ENCODE data around the gene WDFY1.

The WDFY1 gene

DNA sequence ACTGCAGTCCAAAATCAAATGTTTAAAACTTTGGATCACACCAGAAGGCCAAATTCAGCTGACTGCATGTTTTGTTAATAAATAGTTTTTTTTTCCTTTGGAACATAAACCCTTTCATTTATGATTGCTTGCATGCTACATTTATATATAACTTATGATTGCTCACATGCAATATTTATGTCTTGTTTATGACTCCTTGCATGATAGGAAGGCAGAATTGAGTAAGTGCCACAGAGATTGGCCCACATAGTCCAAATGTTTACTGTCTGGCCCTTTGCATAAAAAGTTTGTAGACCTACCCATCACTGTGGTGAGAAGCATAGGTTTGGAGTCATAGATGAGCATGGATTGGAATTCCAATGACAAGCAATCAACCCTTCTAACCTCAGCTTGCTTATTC lies 30.8 kb downstream of the WDFY1 start:
- H3K79me2 ChIP-seq, result peaks cover 20% of the 10 kb centered on the region
- no peak overlapping the region for H3K9ac ChIP-seq
- peaks cover 6% of the 10 kb centered on the region for H3K4me1 ChIP-seq
- H3K9me3 ChIP-seq (ENCODE audit: control insufficient read depth, low read length), result no peaks in the 10 kb centered on the region
- no peaks in the 10 kb centered on the region for H3K36me3 ChIP-seq (ENCODE audit: control insufficient read depth, insufficient read depth, low read length)
- no peak overlapping the region for H2AFZ ChIP-seq
- H3K27ac ChIP-seq, result no peak overlapping the region
- no peaks in the 10 kb centered on the region for H3K27me3 ChIP-seq (ENCODE audit: control insufficient read depth, insufficient read depth, low read length)
- TF ChIP-seq, protein P1, sequence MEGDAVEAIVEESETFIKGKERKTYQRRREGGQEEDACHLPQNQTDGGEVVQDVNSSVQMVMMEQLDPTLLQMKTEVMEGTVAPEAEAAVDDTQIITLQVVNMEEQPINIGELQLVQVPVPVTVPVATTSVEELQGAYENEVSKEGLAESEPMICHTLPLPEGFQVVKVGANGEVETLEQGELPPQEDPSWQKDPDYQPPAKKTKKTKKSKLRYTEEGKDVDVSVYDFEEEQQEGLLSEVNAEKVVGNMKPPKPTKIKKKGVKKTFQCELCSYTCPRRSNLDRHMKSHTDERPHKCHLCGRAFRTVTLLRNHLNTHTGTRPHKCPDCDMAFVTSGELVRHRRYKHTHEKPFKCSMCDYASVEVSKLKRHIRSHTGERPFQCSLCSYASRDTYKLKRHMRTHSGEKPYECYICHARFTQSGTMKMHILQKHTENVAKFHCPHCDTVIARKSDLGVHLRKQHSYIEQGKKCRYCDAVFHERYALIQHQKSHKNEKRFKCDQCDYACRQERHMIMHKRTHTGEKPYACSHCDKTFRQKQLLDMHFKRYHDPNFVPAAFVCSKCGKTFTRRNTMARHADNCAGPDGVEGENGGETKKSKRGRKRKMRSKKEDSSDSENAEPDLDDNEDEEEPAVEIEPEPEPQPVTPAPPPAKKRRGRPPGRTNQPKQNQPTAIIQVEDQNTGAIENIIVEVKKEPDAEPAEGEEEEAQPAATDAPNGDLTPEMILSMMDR (IDR thresholded peaks at IDR 0.05), result no peak
- no peak overlapping the region for H3K4me2 ChIP-seq (ENCODE audit: low read length)
- H3K4me3 ChIP-seq (ENCODE audit: low read depth, low read length), result no peak overlapping the region

DNA sequence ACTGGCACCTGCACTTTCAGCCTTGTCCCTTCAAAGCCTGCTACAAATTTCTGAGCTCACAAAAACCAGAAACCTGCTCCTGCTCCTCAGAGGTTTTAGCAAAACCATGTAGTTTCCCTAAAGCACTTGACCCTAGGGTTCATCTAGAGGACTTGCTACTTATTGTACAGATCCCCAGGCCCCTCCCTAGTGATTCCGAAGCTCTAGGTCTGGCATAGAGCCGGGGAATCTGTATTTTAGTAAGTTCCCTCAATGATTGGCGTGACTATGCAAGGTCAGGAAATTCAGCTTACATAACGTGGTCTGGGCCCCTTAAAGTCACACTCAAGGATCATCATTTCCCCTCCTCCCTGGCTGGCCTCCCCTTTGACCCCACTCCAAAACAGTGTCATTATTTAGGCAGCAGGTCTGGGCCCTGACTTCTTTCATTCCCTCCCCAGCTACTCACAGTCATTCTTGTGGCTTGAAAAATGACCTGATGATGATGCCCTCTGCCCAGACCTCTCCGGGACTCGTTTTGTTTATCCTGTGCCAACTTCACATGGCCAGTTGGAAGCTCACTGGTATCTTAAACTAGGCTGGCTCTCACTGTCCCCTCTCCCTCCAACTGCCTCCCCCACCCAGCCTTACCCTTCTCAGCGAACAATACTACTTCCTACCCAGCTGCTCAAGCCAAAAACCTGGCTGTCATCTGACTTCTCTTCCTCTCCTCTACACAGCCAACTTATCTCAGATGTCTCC lies 36.0 kb downstream of the WDFY1 start:
- Histone ChIP-seq H3K4me3 (ENCODE audit: low read depth, low read length) (no peak overlapping the region), H3K27me3 (ENCODE audit: control insufficient read depth, insufficient read depth, low read length) (no peaks in the 10 kb centered on the region), H3K36me3 (ENCODE audit: control insufficient read depth, insufficient read depth, low read length) (no peaks in the 10 kb centered on the region), H3K9me3 (ENCODE audit: control insufficient read depth, low read length) (no peaks in the 10 kb centered on the region), H3K4me1 (peaks cover 10% of the 10 kb centered on the region), H3K9ac (no peak overlapping the region), H3K79me2 (peaks cover 8% of the 10 kb centered on the region), H3K4me2 (ENCODE audit: low read length) (no peak overlapping the region), H3K27ac (no peak overlapping the region), H2AFZ (no peak overlapping the region)
- TF ChIP-seq, protein P1 (IDR thresholded peaks at IDR 0.05), result no peak

DNA sequence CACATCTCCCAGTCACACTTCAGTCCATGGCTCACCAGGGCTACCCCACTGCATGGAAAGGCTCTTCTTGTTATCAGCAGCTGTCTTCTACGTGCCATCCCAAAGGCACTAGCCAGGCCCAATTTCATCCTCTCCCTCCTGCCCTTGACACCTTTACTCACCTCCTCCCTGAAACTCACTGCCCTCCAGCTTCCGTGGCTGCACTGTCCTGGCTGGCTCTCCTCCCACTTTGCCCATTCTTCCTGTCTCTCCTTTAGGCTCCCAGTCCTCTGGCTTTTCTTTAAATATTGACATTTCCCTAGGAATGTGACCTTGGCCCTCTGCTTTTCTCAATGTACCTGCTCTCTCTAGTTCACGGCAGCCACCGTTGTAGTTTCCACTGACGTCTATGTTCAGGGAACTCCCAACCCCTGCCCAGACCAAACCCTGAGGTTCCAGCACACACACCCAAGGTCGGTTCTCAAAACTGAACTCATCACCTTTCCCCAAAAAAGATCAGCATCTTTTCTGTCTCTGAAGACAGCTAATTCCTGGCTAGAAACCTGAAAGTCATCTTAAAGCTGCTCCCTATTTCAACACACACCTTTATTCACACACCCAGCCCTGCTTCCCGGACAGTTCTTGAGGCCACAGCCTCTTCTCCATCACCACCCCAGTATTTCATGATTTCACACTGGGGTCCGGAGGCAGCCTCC lies 36.7 kb downstream of the WDFY1 start:
- TF ChIP-seq, protein P1 (IDR thresholded peaks at IDR 0.05), result no peak
- peaks cover 9% of the 10 kb centered on the region for H3K4me1 ChIP-seq

DNA sequence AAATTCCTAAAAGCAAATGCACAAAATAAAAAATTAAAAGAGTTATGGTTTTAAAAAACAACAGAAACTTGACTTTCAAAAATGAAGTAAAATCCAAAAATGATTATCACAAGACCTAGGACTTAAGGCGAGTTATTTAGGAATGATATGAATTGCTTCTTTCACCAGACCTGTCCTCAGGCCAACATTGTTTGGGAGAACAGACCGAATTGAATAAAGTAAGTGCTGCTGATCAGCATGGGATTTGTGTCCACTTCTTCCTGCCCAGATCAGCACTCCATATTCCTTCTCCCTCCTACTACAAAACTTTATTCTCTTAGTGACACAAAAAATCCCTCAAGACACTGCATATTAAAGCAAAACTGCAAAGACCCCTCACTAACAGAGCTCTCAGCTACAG lies 39.1 kb downstream of the WDFY1 start:
- Histone ChIP-seq H3K4me2 (ENCODE audit: low read length) (no peak overlapping the region), H3K27me3 (ENCODE audit: control insufficient read depth, insufficient read depth, low read length) (no peaks in the 10 kb centered on the region), H3K36me3 (ENCODE audit: control insufficient read depth, insufficient read depth, low read length) (no peaks in the 10 kb centered on the region), H3K79me2 (peaks cover 6% of the 10 kb centered on the region), H3K4me3 (ENCODE audit: low read depth, low read length) (no peak overlapping the region), H2AFZ (no peak overlapping the region), H3K9me3 (ENCODE audit: control insufficient read depth, low read length) (no peaks in the 10 kb centered on the region), H3K4me1 (peaks cover 5% of the 10 kb centered on the region), H3K9ac (no peak overlapping the region), H3K27ac (no peak overlapping the region)
- TF ChIP-seq, protein P1 (IDR thresholded peaks at IDR 0.05), result no peak

More for the DNA sequence above, 36.7 kb downstream of the WDFY1 start:
- H3K27ac ChIP-seq, result no peak overlapping the region
- peaks cover 8% of the 10 kb centered on the region for H3K79me2 ChIP-seq
- H3K4me2 ChIP-seq (ENCODE audit: low read length), result no peak overlapping the region
- no peak overlapping the region for H3K9ac ChIP-seq
- H2AFZ ChIP-seq, result no peak overlapping the region
- no peaks in the 10 kb centered on the region for H3K36me3 ChIP-seq (ENCODE audit: control insufficient read depth, insufficient read depth, low read length)
- no peaks in the 10 kb centered on the region for H3K27me3 ChIP-seq (ENCODE audit: control insufficient read depth, insufficient read depth, low read length)
- H3K9me3 ChIP-seq (ENCODE audit: control insufficient read depth, low read length), result no peaks in the 10 kb centered on the region
- no peak overlapping the region for H3K4me3 ChIP-seq (ENCODE audit: low read depth, low read length)

All from parathyroid adenoma (tissue), 2 donors.